Pons (tissue), 1 donor: ENCODE measurements around the gene NPIPA8.
"Not testable (repeated sequence)": the region's sequence is repeated elsewhere in the genome, so short reads cannot be mapped to it uniquely, and the experiment has no call there.

ENCODE experiments used
- DNase-seq: peaks from one replicate; pipeline ENCODE4 v3.0.0-alpha.2; 2016; ENCODE audit warnings: low spot score

The NPIPA8 gene

DNA sequence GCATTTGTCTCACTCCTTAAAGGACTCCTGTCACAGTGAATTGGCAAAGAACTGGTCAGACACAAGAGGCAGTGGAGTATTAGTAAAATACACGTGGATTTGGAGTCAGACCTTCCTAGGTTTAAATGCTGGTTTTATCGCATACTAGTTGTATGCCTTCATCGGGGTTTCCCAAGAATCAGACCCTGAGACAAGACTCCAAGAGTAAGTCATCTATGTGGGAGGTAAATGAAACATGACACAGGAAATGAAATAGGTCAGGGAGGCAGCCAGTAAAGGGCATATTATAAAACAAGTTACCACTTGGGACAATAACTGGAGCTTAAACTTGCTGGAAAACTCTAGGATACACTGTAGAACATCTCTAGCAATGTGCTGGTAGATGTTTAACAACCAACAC lies 59.8 kb downstream of the NPIPA8 start:
- not testable (repeated sequence) for DNase-seq

DNA sequence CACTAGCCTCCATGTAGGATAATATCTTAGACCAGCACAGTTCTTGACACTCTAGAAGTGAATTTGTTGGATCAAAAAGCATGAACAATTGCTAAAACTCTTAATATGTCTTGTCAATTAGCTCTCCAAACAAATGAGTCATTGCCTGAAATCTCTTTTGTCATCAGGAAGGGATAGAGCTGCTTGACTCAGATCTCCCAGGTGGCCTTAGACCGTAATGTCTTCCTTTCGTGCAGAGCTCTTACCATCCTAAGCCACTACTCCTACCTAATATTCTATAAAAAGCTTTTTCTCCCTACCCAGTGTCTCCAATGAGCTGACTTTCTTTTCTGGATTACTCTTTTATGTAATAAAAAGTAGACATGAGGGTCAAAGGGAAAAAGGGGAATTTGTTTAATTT lies 66.4 kb downstream of the NPIPA8 start:
- not testable (repeated sequence) for DNase-seq
